ENCODE data around the gene ROS1. TPM values are rescaled to one million over a fixed set of nuclear protein-coding genes. Genes with fewer than 3 reads are reported as not detected.

Gene ROS1
- total RNA-seq, 1 donor from 2014 or later = not detected

GRCh38 chr6:117409420-117409819, 16.3 kb downstream of the ROS1 start:
- no peaks in the 10 kb centered on the region for H3K27me3 ChIP-seq
- no peak for TF ChIP-seq CTCF (IDR thresholded peaks at IDR 0.05)
- no peak for TF ChIP-seq EZH2phosphoT487 (IDR thresholded peaks at IDR 0.05)
- no peak for TF ChIP-seq EZH2 (IDR thresholded peaks at IDR 0.05)
- H4K20me1 ChIP-seq (ENCODE audit: low read depth) = no peaks in the 10 kb centered on the region
- no peak overlapping the region for H3K27ac Mint-ChIP-seq
- H3K9me3 Mint-ChIP-seq = no peaks in the 10 kb centered on the region
- no peak overlapping the region for H3K9ac ChIP-seq
- H3K4me2 ChIP-seq = no peak overlapping the region
- no peaks in the 10 kb centered on the region for H3K4me1 Mint-ChIP-seq
- H3K36me3 ChIP-seq = no peaks in the 10 kb centered on the region
- no peaks in the 10 kb centered on the region for H3K36me3 Mint-ChIP-seq
- DNase-seq (ENCODE audit: low spot score) = no peak
- no peak overlapping the region for H3K4me3 ChIP-seq
- H3K9me3 ChIP-seq (ENCODE audit: low read depth) = no peaks in the 10 kb centered on the region
- no peak overlapping the region for H2AFZ ChIP-seq (replicated peaks)
- H3K4me1 ChIP-seq = no peaks in the 10 kb centered on the region
- H3F3A ChIP-seq (ENCODE audit: low read depth) = no peaks in the 10 kb centered on the region
- no peak overlapping the region for H3K4me3 Mint-ChIP-seq
- no peak overlapping the region for H3K27ac ChIP-seq
- H3K27me3 Mint-ChIP-seq (ENCODE audit: insufficient read depth, low read depth) = no peaks in the 10 kb centered on the region
- H3K79me2 ChIP-seq (ENCODE audit: low read depth) = no peaks in the 10 kb centered on the region

GRCh38 chr6:117404548-117404947, 21.2 kb downstream of the ROS1 start:
- Histone ChIP-seq H3K36me3 (no peaks in the 10 kb centered on the region), H3K9me3 (ENCODE audit: low read depth) (no peaks in the 10 kb centered on the region), H3F3A (ENCODE audit: low read depth) (no peaks in the 10 kb centered on the region), H3K4me1 (no peaks in the 10 kb centered on the region), H3K9ac (no peak overlapping the region), H3K4me2 (no peak overlapping the region), H3K27ac (no peak overlapping the region), H3K79me2 (ENCODE audit: low read depth) (no peaks in the 10 kb centered on the region), H2AFZ (replicated peaks) (no peak overlapping the region), H4K20me1 (ENCODE audit: low read depth) (no peaks in the 10 kb centered on the region), H3K4me3 (no peak overlapping the region), H3K27me3 (no peaks in the 10 kb centered on the region)
- Mint-ChIP-seq H3K4me3 (no peak overlapping the region), H3K36me3 (no peaks in the 10 kb centered on the region), H3K4me1 (no peaks in the 10 kb centered on the region), H3K9me3 (no peaks in the 10 kb centered on the region), H3K27me3 (ENCODE audit: insufficient read depth, low read depth) (no peaks in the 10 kb centered on the region), H3K27ac (no peak overlapping the region)
- peak; percentile 18 for DNase-seq (ENCODE audit: low spot score)
- peak; percentile 32 for TF ChIP-seq CTCF (IDR thresholded peaks at IDR 0.05)
- no peak for TF ChIP-seq EZH2 (IDR thresholded peaks at IDR 0.05)

GRCh38 chr6:117401799-117402198, 23.9 kb downstream of the ROS1 start:
- H3K4me1 Mint-ChIP-seq = no peaks in the 10 kb centered on the region
- H4K20me1 ChIP-seq (ENCODE audit: low read depth) = no peaks in the 10 kb centered on the region

More at GRCh38 chr6:117401799-117402198, 23.9 kb downstream of the ROS1 start:
- no peaks in the 10 kb centered on the region for H3K36me3 Mint-ChIP-seq
- no peak overlapping the region for H2AFZ ChIP-seq (replicated peaks)
- peaks cover 4% of the 10 kb centered on the region for H3K4me1 ChIP-seq
- H3K36me3 ChIP-seq = no peaks in the 10 kb centered on the region
- H3K27ac Mint-ChIP-seq = no peak overlapping the region
- H3K79me2 ChIP-seq (ENCODE audit: low read depth) = no peaks in the 10 kb centered on the region
- no peaks in the 10 kb centered on the region for H3K9me3 Mint-ChIP-seq
- H3K9me3 ChIP-seq (ENCODE audit: low read depth) = no peaks in the 10 kb centered on the region
- H3K4me2 ChIP-seq = no peak overlapping the region
- H3K4me3 Mint-ChIP-seq = no peak overlapping the region
- no peak for DNase-seq (ENCODE audit: low spot score)
- H3K4me3 ChIP-seq = no peak overlapping the region
- no peak overlapping the region for H3K27ac ChIP-seq
- TF ChIP-seq EZH2phosphoT487 (IDR thresholded peaks at IDR 0.05) (no peak), CTCF (IDR thresholded peaks at IDR 0.05) (no peak), EZH2 (IDR thresholded peaks at IDR 0.05) (no peak)
- no peaks in the 10 kb centered on the region for H3K27me3 ChIP-seq
- peaks cover 2% of the 10 kb centered on the region for H3F3A ChIP-seq (ENCODE audit: low read depth)
- H3K9ac ChIP-seq = no peak overlapping the region
- no peaks in the 10 kb centered on the region for H3K27me3 Mint-ChIP-seq (ENCODE audit: insufficient read depth, low read depth)

Data from neural progenitor cell (in vitro differentiated cells).